RPMI7951 (cell line): ENCODE measurements around the gene BRMS1. TPM values are rescaled to one million over a fixed set of nuclear protein-coding genes. Genes with fewer than 3 reads are reported as not detected.
"Not testable (repeated sequence)": the region's sequence is repeated elsewhere in the genome, so short reads cannot be mapped to it uniquely, and the experiment has no call there.

Source experiments
- DNase-seq: peaks from one replicate; pipeline ENCODE4 v3.0.0-alpha.2; 2012; ENCODE audit warnings: low read depth
- total RNA-seq: library from RNA; depleted of rRNA; stranded (reverse); fragments of >200 nt; shearing (Covaris generic); gene quantifications from 2 replicates; pipeline ENCODE4 v1.2.3, GENCODE V29; 2014

The BRMS1 gene
- total RNA-seq, 1 experiment from 2014 or later: 92.6 TPM

GRCh38 chr11:66363187-66363601 lies 18.3 kb upstream of the BRMS1 start:
- no peak for DNase-seq

- no peak for DNase-seq
These were observed 17.7 kb upstream of the BRMS1 start for GRCh38 chr11:66362481-66363147.

- DNase-seq: no peak
These were observed 16.6 kb upstream of the BRMS1 start for GRCh38 chr11:66361502-66361941.

- DNase-seq: no peak
These were observed 15.6 kb upstream of the BRMS1 start for GRCh38 chr11:66360406-66361073.

GRCh38 chr11:66359662-66360087 lies 14.8 kb upstream of the BRMS1 start:
- no peak for DNase-seq

- DNase-seq: not testable (repeated sequence)
These were observed 5.8 kb upstream of the BRMS1 start for GRCh38 chr11:66350560-66351235.

- no peak for DNase-seq
These were observed 4.1 kb upstream of the BRMS1 start for GRCh38 chr11:66349084-66349386.

- DNase-seq: peak; percentile 83
These were observed 2.7 kb upstream of the BRMS1 start, which contains the start of gene B4GAT1 for GRCh38 chr11:66347425-66348276. B4GAT1 (minus strand) TSS chr11:66347629; CDS start chr11:66347545, 84 bp downstream.

GRCh38 chr11:66346476-66347424 lies 1.8 kb upstream of the BRMS1 start:
- no peak for DNase-seq

GRCh38 chr11:66345316-66345649 lies 379 bp upstream of the BRMS1 start:
- DNase-seq: no peak

- DNase-seq: no peak
These were observed 1.7 kb downstream of the BRMS1 start for GRCh38 chr11:66343176-66343575.

GRCh38 chr11:66341502-66342126 lies 3.3 kb downstream of the BRMS1 start:
- DNase-seq: no peak

- DNase-seq: no peak
These were observed 4.1 kb downstream of the BRMS1 start for GRCh38 chr11:66340596-66341501.

GRCh38 chr11:66339686-66340483 lies 5.0 kb downstream of the BRMS1 start:
- no peak for DNase-seq

GRCh38 chr11:66339162-66339675 lies 5.7 kb downstream of the BRMS1 start:
- DNase-seq: peak; percentile 87

GRCh38 chr11:66338276-66339161 lies 6.4 kb downstream of the BRMS1 start:
- DNase-seq: peak; percentile 42
